Omental fat pad (tissue), 4 donors: Measurements from ENCODE around the gene ARHGEF17. TPM values are rescaled to one million over a fixed set of nuclear protein-coding genes. Genes with fewer than 3 reads are reported as not detected.
A peak's percentile ranks its signal among the peaks of the same experiment; 100 is the strongest.

ENCODE experiments used
- ATAC-seq: fragments of 150-250 bp; one replicate; pipeline ENCODE4 v1.9.1; 2016; ENCODE audit warnings: mild to moderate bottlenecking, moderate library complexity; ENCODE audit not compliant: low FRiP score
- DNase-seq: peaks from one replicate; pipeline ENCODE4 v3.0.0-alpha.2; 2019; ENCODE audit warnings: low spot score
- total RNA-seq, 4 donors: library from RNA; depleted of rRNA; stranded (reverse); fragments of >200 nt; gene quantifications; one replicate each; pipeline ENCODE4 v1.1.0, GENCODE V29; 2016
- TF ChIP-seq, protein P1 (sequence below), 3 donors: fragments of 450-650 bp; IDR thresholded peaks; one replicate each; pipeline ENCODE4 v1.5.1; 2016 to 2017; ENCODE audit warnings: antibody characterized with exemption in 3 of 3, mild to moderate bottlenecking in 3 of 3, moderate library complexity in 2 of 3

The ARHGEF17 gene
- total RNA-seq, 4 donors from 2014 or later, result 27.3 to 80.7 (median 31.9) TPM

DNA sequence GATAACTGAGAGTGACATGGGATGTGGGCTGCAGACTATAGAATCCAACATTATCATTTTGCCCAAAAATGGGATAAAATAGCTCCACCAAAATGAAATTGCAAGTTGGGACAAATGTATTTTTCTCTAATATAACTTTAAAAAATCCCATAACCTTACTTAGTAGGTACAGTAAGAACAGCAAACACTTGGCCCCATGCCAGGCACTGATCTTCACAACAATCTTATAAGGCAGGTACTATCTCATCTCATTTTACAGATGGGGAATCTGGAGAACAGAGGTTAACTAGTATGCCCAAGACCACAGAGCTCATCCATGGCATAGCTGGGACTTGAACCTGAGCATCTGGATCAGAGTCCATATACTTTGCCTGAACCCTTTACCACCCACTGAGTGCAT is 13.5 kb upstream of the ARHGEF17 start:
- no peak for ATAC-seq
- TF ChIP-seq, protein P1, sequence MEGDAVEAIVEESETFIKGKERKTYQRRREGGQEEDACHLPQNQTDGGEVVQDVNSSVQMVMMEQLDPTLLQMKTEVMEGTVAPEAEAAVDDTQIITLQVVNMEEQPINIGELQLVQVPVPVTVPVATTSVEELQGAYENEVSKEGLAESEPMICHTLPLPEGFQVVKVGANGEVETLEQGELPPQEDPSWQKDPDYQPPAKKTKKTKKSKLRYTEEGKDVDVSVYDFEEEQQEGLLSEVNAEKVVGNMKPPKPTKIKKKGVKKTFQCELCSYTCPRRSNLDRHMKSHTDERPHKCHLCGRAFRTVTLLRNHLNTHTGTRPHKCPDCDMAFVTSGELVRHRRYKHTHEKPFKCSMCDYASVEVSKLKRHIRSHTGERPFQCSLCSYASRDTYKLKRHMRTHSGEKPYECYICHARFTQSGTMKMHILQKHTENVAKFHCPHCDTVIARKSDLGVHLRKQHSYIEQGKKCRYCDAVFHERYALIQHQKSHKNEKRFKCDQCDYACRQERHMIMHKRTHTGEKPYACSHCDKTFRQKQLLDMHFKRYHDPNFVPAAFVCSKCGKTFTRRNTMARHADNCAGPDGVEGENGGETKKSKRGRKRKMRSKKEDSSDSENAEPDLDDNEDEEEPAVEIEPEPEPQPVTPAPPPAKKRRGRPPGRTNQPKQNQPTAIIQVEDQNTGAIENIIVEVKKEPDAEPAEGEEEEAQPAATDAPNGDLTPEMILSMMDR (IDR thresholded peaks at IDR 0.05), result no peak
- no peak for DNase-seq

DNA sequence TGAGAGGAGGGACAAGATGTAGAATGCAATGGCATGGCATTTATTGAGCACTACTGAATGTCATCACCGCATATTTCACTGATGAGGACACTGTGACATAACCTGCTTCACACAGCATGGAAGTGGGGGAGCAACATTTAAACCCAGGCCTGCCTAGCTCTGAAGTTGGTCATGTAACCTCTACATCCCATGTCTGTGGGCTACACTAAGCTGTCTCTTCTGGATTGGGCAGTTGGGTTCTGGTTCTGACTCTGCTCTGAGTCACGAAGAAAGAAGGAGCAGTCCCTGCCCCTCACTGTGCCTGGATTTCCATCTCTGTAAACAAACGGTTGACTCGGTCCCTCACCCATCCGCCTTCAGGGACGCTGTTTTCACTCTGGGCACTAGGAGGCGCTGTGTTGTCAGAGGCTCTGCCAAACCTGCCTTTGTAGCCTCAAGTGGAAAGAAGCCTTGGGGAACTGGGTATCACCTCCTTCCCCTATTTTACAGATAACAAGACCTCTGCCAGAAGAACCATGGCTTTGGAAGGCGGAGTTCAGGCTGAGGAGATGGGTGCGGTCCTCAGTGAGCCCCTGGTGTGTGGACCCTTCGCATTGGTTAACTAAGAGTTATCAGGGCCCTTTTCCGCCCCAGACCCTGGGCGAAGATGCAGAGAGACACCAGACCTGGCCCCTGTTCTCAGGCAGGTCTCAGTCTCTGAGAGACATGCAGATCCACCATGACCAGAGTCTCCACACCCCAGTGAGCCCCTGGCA is 12.7 kb upstream of the ARHGEF17 start:
- ATAC-seq (peak; percentile 59), DNase-seq (peak; percentile 70)
- TF ChIP-seq, protein P1 (IDR thresholded peaks at IDR 0.05), result peak in 1 of 3 donors; percentile 83

DNA sequence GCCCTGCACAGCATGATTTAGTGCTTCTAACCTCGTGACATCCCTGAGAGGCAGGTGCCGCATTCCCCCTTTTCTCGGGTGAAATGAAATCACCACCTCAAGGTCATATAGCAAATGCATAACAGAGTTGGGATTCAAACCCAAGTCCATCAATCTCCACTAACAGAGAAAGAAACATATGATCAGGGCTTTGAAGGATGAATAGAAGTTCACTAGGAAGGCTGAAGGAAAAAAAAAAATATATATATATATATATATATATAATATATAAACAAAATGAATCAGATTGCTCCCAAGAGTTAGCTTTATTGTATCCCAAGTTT is 12.1 kb upstream of the ARHGEF17 start:
- TF ChIP-seq, protein P1 (IDR thresholded peaks at IDR 0.05), result no peak
- ATAC-seq (no peak), DNase-seq (no peak)

DNA sequence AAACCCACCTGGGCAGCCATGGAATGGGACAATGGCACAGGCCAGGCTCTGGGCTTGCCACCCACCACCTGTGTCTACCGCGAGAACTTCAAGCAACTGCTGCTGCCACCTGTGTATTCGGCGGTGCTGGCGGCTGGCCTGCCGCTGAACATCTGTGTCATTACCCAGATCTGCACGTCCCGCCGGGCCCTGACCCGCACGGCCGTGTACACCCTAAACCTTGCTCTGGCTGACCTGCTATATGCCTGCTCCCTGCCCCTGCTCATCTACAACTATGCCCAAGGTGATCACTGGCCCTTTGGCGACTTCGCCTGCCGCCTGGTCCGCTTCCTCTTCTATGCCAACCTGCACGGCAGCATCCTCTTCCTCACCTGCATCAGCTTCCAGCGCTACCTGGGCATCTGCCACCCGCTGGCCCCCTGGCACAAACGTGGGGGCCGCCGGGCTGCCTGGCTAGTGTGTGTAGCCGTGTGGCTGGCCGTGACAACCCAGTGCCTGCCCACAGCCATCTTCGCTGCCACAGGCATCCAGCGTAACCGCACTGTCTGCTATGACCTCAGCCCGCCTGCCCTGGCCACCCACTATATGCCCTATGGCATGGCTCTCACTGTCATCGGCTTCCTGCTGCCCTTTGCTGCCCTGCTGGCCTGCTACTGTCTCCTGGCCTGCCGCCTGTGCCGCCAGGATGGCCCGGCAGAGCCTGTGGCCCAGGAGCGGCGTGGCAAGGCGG is 11.4 kb upstream of the ARHGEF17 start:
- TF ChIP-seq, protein P1 (IDR thresholded peaks at IDR 0.05), result no peak
- ATAC-seq (no peak), DNase-seq (no peak)

DNA sequence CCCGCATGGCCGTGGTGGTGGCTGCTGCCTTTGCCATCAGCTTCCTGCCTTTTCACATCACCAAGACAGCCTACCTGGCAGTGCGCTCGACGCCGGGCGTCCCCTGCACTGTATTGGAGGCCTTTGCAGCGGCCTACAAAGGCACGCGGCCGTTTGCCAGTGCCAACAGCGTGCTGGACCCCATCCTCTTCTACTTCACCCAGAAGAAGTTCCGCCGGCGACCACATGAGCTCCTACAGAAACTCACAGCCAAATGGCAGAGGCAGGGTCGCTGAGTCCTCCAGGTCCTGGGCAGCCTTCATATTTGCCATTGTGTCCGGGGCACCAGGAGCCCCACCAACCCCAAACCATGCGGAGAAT is 10.9 kb upstream of the ARHGEF17 start:
- DNase-seq (no peak), ATAC-seq (no peak)
- TF ChIP-seq, protein P1 (IDR thresholded peaks at IDR 0.05), result no peak

DNA sequence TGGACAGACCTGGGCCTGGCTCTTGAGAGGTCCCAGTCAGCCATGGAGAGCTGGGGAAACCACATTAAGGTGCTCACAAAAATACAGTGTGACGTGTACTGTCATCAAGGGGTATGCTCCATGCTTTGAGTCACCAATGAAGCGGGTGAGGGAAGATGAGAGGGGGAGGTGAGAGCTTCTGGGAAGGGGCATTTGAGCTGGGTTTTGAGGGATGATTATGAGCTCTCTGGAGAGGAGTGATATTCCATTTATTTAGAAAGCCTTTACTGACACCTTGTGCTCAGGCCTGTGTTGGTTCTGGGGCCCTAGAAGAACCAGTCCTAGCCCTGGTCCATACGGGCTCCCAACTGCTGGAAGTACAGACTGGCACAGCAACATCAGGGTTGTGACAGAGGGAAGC is 10.4 kb upstream of the ARHGEF17 start:
- ATAC-seq (no peak), DNase-seq (no peak)
- TF ChIP-seq, protein P1 (IDR thresholded peaks at IDR 0.05), result no peak

DNA sequence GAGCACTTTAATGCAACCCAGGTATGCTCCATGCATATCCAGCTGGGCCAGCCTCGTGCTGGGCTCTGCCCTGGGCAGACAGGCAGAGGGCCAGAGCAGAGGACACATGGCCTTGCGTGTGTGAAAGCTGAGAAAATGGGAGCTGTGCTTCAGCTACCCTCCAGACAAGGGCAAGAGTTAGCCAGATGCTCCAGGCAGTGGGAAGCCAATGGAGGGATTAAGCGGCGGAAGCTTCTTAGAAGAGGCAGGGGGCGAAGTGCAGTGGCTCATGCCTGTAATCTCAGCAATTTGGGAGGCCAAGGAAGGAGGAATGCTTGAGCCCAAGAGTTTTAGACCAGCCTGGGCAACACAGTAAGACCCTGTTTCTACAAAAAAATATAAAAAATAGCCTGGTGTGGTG is 9.8 kb upstream of the ARHGEF17 start:
- DNase-seq, result no peak
- ATAC-seq, result no peak
- TF ChIP-seq, protein P1 (IDR thresholded peaks at IDR 0.05), result no peak
